ENCODE measurements around the gene KPTN.

GRCh38 chr19:47512183-47512947 is 28.3 kb upstream of the KPTN start:
- TF ChIP-seq CTCF (IDR thresholded peaks at IDR 0.05), result no peak
- no peak for TF ChIP-seq POLR2A (IDR thresholded peaks at IDR 0.05)
